Astrocyte (in vitro differentiated cells and primary cell): ENCODE data around the gene KL.

Experiments used
- EZH2 ChIP-seq: IDR thresholded peaks from 2 replicates; pipeline ENCODE4 v1.6.1; 2012; ENCODE audit warnings: mild to moderate bottlenecking, low read length, inconsistent platforms; ENCODE audit not compliant: insufficient read depth
- TF ChIP-seq, protein P1 (sequence below): IDR thresholded peaks from 2 replicates; pipeline ENCODE4 v1.5.1; 2011; ENCODE audit warnings: low read depth, mild to moderate bottlenecking, inconsistent platforms, low read length, moderate library complexity; ENCODE audit not compliant: insufficient read depth

DNA sequence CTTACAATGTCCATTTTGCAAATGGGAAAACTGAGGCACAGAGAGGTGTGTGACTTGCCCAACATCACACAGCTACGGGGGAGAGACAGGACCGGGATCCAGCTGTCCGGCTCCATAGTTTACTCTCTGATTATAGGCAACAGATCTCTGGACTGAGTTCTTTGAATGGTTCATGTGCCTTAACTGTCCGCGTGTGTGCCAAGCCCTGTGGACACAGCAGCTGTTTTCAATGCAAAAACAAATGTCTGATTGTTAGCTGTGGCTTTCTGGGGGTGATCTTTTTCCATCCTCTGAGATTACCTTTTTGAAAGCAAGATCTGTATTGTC lies 94.1 kb downstream of the KL start:
- TF ChIP-seq, protein P1, sequence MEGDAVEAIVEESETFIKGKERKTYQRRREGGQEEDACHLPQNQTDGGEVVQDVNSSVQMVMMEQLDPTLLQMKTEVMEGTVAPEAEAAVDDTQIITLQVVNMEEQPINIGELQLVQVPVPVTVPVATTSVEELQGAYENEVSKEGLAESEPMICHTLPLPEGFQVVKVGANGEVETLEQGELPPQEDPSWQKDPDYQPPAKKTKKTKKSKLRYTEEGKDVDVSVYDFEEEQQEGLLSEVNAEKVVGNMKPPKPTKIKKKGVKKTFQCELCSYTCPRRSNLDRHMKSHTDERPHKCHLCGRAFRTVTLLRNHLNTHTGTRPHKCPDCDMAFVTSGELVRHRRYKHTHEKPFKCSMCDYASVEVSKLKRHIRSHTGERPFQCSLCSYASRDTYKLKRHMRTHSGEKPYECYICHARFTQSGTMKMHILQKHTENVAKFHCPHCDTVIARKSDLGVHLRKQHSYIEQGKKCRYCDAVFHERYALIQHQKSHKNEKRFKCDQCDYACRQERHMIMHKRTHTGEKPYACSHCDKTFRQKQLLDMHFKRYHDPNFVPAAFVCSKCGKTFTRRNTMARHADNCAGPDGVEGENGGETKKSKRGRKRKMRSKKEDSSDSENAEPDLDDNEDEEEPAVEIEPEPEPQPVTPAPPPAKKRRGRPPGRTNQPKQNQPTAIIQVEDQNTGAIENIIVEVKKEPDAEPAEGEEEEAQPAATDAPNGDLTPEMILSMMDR = no peak
- no peak for TF ChIP-seq EZH2
